ENCODE measurements around the gene GCN1. TPM values are rescaled to one million over a fixed set of nuclear protein-coding genes. Genes with fewer than 3 reads are reported as not detected.

Gene GCN1
- polyA plus RNA-seq, 1 donor (not counting 4 experiments of a cell fraction or from before 2014, with no cell fraction given), result 34.1 TPM

DNA sequence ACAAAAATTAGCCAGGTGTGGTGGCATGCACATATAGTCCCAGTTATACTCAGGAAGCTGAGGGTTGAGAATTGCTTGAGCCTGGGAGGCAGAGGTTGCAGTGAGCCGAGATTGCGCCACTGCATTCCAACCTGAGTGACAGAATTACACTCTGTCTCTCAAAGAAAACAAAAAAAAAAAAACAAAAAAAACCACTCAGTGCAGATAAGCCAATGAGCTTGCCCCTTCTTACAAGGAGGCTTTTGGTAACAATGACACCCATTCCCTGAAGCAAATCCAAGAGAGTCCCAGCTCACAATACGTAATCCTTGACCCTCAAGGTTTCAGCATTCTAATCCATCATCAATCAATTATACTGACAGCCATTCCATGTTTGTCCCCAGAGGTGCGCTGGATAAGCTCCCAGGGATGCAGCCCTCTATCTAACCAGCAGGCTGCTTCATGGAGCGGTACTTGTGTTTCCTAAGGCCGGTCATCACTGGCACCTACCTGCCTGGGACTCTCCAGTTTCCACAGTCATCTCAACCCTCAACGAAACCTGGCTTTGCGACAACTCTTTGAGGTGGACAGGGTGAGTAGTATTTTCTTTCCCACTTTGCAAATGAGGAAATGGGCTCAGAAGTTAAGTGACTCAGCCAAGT is 12.4 kb downstream of the GCN1 start:
- dilution Hi-C loops (cut with MboI; ENCODE audit: extremely low pct_ligation_motif_present, low sequenced_read_pairs), result no loop called here
- H3K9ac ChIP-seq (ENCODE audit: control insufficient read depth, extremely low read depth, insufficient read depth, low read length), result no peak overlapping the region
- no peaks in the 10 kb centered on the region for H3K9me3 ChIP-seq (ENCODE audit: control insufficient read depth, low read depth, low read length)
- FAIRE-seq (no peak), DNase-seq (ENCODE audit: low read depth, low spot score) (no peak)
- TF ChIP-seq, protein P1, sequence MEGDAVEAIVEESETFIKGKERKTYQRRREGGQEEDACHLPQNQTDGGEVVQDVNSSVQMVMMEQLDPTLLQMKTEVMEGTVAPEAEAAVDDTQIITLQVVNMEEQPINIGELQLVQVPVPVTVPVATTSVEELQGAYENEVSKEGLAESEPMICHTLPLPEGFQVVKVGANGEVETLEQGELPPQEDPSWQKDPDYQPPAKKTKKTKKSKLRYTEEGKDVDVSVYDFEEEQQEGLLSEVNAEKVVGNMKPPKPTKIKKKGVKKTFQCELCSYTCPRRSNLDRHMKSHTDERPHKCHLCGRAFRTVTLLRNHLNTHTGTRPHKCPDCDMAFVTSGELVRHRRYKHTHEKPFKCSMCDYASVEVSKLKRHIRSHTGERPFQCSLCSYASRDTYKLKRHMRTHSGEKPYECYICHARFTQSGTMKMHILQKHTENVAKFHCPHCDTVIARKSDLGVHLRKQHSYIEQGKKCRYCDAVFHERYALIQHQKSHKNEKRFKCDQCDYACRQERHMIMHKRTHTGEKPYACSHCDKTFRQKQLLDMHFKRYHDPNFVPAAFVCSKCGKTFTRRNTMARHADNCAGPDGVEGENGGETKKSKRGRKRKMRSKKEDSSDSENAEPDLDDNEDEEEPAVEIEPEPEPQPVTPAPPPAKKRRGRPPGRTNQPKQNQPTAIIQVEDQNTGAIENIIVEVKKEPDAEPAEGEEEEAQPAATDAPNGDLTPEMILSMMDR (optimal IDR thresholded peaks at IDR 0.05 in 1 of 3, IDR thresholded peaks at IDR 0.05 in 1 of 3, conservative IDR thresholded peaks at IDR 0.05 in 1 of 3; ENCODE audit: extremely low read depth in 1 of 3, insufficient read depth in 2 of 3, low read length in 3 of 3), result peak in 1 of 3 experiments; percentile 27
- no peak for TF ChIP-seq EZH2 (IDR thresholded peaks at IDR 0.05; ENCODE audit: low read length)
- H3K4me1 ChIP-seq (ENCODE audit: control insufficient read depth, extremely low read depth, insufficient read depth, low read length), result no peaks in the 10 kb centered on the region
- H3K27me3 ChIP-seq (ENCODE audit: control insufficient read depth, extremely low read depth, insufficient read depth, low read length), result no peaks in the 10 kb centered on the region
- H3K9me1 ChIP-seq (ENCODE audit: control insufficient read depth, extremely low read depth, insufficient read depth, low read length), result peaks cover 2% of the 10 kb centered on the region
- H3K36me3 ChIP-seq (ENCODE audit: control insufficient read depth in 2 of 2, extremely low read depth in 1 of 2, insufficient read depth in 2 of 2, low read length in 2 of 2), result peaks cover 58 to 61% of the 10 kb centered on the region in 2 experiments
- peaks cover 19% of the 10 kb centered on the region for H4K20me1 ChIP-seq (ENCODE audit: control insufficient read depth, extremely low read depth, insufficient read depth, low read length)
- H3K4me3 ChIP-seq (ENCODE audit: control insufficient read depth in 2 of 3, extremely low read depth in 1 of 3, insufficient read depth in 2 of 3, low read depth in 1 of 3, low read length in 3 of 3), result no peak overlapping the region
- H3K4me2 ChIP-seq (ENCODE audit: control insufficient read depth, extremely low read depth, insufficient read depth, low read depth, low read length), result no peak overlapping the region
- no peak overlapping the region for H3K27ac ChIP-seq (ENCODE audit: control insufficient read depth, insufficient read depth, low read length)
- H2AFZ ChIP-seq (ENCODE audit: control insufficient read depth, low read length), result no peak overlapping the region
- H3K79me2 ChIP-seq (ENCODE audit: control insufficient read depth, insufficient read depth, low read length), result peaks cover 56% of the 10 kb centered on the region

DNA sequence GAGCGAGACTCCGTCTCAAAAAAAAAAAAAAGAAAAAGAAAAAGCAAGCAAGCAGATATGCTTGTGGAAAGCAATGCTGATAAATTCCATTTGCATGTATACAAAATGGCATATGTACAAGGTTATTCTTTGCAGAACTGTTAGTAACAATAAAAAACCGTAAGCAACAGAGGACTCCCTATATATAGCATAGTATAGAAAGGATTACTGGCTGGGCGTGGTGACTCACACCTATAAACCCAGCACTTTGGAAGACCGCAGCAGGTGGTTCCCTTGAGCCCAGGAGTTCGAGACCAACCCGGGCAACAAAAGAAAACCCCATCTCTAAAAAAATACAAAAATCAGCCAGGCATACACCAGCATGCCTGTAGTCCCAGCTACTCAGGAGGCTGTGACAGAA is 13.5 kb downstream of the GCN1 start:
- dilution Hi-C loops (cut with MboI; ENCODE audit: extremely low pct_ligation_motif_present, low sequenced_read_pairs), result no loop called here
- FAIRE-seq, result no peak
- H4K20me1 ChIP-seq (ENCODE audit: control insufficient read depth, extremely low read depth, insufficient read depth, low read length), result peaks cover 15% of the 10 kb centered on the region

More for the DNA sequence above, 13.5 kb downstream of the GCN1 start:
- Histone ChIP-seq H3K9ac (ENCODE audit: control insufficient read depth, extremely low read depth, insufficient read depth, low read length) (no peak overlapping the region), H3K27ac (ENCODE audit: control insufficient read depth, insufficient read depth, low read length) (no peak overlapping the region), H3K4me3 (ENCODE audit: control insufficient read depth in 2 of 3, extremely low read depth in 1 of 3, insufficient read depth in 2 of 3, low read depth in 1 of 3, low read length in 3 of 3) (no peak overlapping the region), H3K36me3 (ENCODE audit: control insufficient read depth in 2 of 2, extremely low read depth in 1 of 2, insufficient read depth in 2 of 2, low read length in 2 of 2) (peaks cover 58% of the 10 kb centered on the region in 2 experiments), H3K79me2 (ENCODE audit: control insufficient read depth, insufficient read depth, low read length) (peaks cover 46% of the 10 kb centered on the region), H3K27me3 (ENCODE audit: control insufficient read depth, extremely low read depth, insufficient read depth, low read length) (no peaks in the 10 kb centered on the region), H2AFZ (ENCODE audit: control insufficient read depth, low read length) (no peak overlapping the region), H3K9me3 (ENCODE audit: control insufficient read depth, low read depth, low read length) (no peaks in the 10 kb centered on the region), H3K4me2 (ENCODE audit: control insufficient read depth, extremely low read depth, insufficient read depth, low read depth, low read length) (no peak overlapping the region), H3K4me1 (ENCODE audit: control insufficient read depth, extremely low read depth, insufficient read depth, low read length) (no peaks in the 10 kb centered on the region), H3K9me1 (ENCODE audit: control insufficient read depth, extremely low read depth, insufficient read depth, low read length) (peaks cover 2% of the 10 kb centered on the region)
- TF ChIP-seq EZH2 (IDR thresholded peaks at IDR 0.05; ENCODE audit: low read length), result no peak
- TF ChIP-seq, protein P1 (optimal IDR thresholded peaks at IDR 0.05 in 1 of 3, IDR thresholded peaks at IDR 0.05 in 1 of 3, conservative IDR thresholded peaks at IDR 0.05 in 1 of 3; ENCODE audit: extremely low read depth in 1 of 3, insufficient read depth in 2 of 3, low read length in 3 of 3), result no peak
- no peak for DNase-seq (ENCODE audit: low read depth, low spot score)
